PC-9 (cell line): Measurements from ENCODE around the gene CSNK1E.
"Not testable (repeated sequence)": the region's sequence is repeated elsewhere in the genome, so short reads cannot be mapped to it uniquely, and the experiment has no call there.

Source experiments
- CTCF ChIP-seq: fragments of 200-600 bp; sonication (generic); conservative IDR thresholded peaks from 2 replicates; pipeline ENCODE4 v1.6.1; 2017; ENCODE audit warnings: mixed run types, antibody characterized with exemption, mild to moderate bottlenecking, moderate library complexity
- EZH2 ChIP-seq: fragments of 200-600 bp; sonication (generic); IDR thresholded peaks from 2 replicates; pipeline ENCODE4 v1.8.0; 2017; ENCODE audit warnings: antibody characterized with exemption, low read depth

- TF ChIP-seq CTCF, EZH2: not testable (repeated sequence)
Observed at GRCh38 chr22:38360560-38360959, 43.3 kb upstream of the CSNK1E start.
